HAP-1 (cell line): ENCODE results near the gene HIF1AN.

ENCODE experiments used
- DNase-seq, 2 experiments: peaks; one replicate each; pipeline ENCODE4 v3.0.0-alpha.2; 2016 to 2020; ENCODE audit warnings: low spot score in 2 of 2
- H3K27me3 ChIP-seq: fragments of 250-450 bp; sonication (Bioruptor Pico); 2 replicates; pipeline ENCODE4 v1.5.1; 2020; ENCODE audit warnings: low read depth, mild to moderate bottlenecking, moderate library complexity
- H3K36me3 ChIP-seq: fragments of 250-450 bp; sonication (Bioruptor Pico); replicated peaks from 2 replicates; pipeline ENCODE4 v1.5.1; 2020; ENCODE audit warnings: mild to moderate bottlenecking
- H3K4me1 ChIP-seq: fragments of 250-450 bp; sonication (Bioruptor Pico); 2 replicates; pipeline ENCODE4 v1.5.1; 2020; ENCODE audit warnings: mild to moderate bottlenecking
- H3K4me3 ChIP-seq: fragments of 250-450 bp; sonication (Bioruptor Pico); 2 replicates; pipeline ENCODE4 v1.5.1; 2020; ENCODE audit warnings: mild to moderate bottlenecking, moderate library complexity
- H3K9me3 ChIP-seq: fragments of 250-450 bp; sonication (Bioruptor Pico); 2 replicates; pipeline ENCODE4 v1.5.1; 2020; ENCODE audit warnings: mild to moderate bottlenecking, moderate library complexity
- in situ Hi-C: fragments of 300-500 bp; cut with MboI; formaldehyde crosslinking; loops from 3 replicates; pipeline ENCODE4 v1.14.3; 2020; ENCODE audit warnings: low sequenced_read_pairs, inconsistent platforms, mixed read lengths

Gene HIF1AN

DNA sequence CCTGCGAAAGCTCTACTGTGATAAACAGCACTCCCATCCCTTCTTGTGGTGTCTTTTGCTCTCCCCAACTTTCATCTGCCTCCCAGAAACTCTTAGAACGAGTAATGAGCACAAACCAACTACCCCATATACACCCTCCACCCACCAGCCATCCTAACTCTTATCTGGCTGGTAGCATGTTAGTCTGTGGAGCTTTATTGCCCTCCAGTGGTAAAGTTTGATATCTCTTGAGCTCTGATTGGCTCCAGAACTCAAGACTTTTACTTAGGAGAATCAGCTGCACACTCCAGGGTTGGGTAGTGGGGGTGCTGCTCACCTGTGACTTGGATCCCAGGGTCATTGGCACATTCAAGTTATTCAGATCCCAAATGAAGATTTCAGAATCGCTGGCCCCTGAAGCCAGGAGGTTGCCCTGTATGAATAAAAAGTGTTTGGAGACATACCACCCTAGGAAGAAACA, 27.0 kb upstream of the HIF1AN start:
- Histone ChIP-seq H3K9me3 (no peaks in the 10 kb centered on the region), H3K4me1 (peaks cover 7% of the 10 kb centered on the region), H3K4me3 (no peak overlapping the region), H3K36me3 (peaks cover 15% of the 10 kb centered on the region), H3K27me3 (no peaks in the 10 kb centered on the region)
- DNase-seq: peak; percentile 56 to 64
- in situ Hi-C loops: loop anchor here (5.0 to 10.0 kb wide), 2 partner anchors 76 to 164 kb away; partner anchors contain the start of gene SCD

DNA sequence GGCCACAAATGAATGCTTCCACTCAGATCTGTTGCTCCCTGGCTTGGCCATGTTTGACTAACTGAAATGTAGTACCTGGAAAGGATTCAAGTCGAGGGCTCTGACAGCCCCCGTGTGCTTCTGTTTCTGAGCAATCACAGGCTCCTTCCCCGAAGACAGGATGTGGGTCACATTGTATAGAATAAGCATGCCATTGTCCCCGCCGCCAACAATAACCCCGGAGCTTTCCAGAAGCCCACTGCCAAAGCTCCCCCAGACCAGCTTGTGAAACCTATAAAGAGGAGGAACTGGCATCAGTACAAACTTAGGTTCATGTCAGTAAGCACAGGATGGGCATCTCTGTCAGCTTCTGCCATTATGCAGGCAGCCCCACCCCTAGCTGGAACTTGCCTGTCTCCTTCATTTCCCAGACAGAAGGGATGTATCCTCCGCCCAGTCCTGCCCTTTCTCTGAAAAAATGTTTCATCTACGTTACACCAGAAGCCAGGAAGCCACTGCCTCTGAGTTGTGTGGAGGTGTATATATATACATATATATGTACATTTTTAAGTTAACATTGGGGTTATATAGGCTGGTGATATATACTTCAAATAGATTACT, 26.4 kb upstream of the HIF1AN start:
- H3K9me3 ChIP-seq: no peaks in the 10 kb centered on the region
- H3K27me3 ChIP-seq: no peaks in the 10 kb centered on the region
- H3K36me3 ChIP-seq: peaks cover 15% of the 10 kb centered on the region
- peaks cover 3% of the 10 kb centered on the region for H3K4me1 ChIP-seq
- DNase-seq: no peak
- no peak overlapping the region for H3K4me3 ChIP-seq
- in situ Hi-C loops: loop anchor here (5.0 to 10.0 kb wide), 2 partner anchors 77 to 165 kb away; partner anchors contain the start of gene SCD

DNA sequence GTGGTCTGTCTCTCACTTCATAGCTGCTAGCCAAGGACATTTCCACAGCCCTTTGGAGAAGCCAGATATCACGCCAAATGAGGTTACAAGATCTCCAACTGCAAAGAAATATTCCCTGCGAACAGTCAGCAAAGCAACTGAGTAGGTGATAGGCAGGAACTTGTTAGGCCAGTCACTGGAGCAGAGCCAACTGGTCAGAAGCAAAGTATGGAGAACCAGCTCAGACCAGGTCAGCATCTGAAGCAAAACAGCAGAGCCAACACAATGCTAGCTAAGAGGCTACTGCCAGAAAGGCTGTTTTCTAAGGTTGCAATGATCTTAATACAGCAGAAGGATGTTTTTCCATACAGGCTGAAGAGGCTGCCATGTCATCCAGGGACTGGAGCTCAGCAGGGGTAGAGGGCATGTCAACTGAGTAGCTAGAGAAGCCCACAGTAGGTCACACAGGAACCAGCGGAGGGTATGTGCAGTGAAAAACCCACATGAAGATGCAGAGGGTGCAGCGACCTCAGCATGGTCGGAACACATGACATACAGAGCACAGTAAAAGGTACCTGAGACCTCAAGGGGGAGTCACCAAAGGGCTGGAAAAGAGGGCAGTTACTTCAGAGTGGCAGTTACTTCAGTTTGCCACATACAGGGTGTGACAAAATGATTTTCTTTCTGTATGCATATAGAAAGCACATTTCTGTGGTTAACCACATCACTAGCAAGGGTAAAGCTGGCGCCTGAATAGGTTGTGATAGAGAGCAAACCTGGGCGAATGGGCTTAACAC, 25.0 kb upstream of the HIF1AN start:
- Histone ChIP-seq H3K4me3 (no peak overlapping the region), H3K27me3 (no peaks in the 10 kb centered on the region), H3K9me3 (no peaks in the 10 kb centered on the region), H3K4me1 (no peaks in the 10 kb centered on the region), H3K36me3 (peaks cover 12% of the 10 kb centered on the region)
- DNase-seq: no peak
- in situ Hi-C loops: no loop called here

DNA sequence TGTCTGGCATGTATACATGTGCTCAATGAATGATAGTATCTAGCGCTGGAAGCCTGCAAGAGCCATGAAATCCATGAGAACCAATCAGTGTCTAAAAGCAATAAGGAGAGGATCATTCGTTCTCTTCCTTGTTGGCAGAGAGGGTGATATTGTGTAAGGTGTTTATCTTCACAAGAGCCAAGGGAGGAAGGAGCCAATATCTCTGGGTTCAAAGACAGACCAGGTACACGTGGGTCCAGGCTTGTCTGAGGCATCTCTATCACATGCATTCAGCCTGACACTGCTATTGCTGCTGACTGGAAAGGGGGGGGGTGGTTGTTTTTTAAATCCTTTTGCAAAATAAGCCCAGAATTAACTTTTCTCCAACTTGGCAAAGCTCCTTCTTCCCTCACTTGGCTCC, 20.1 kb upstream of the HIF1AN start:
- no peak for DNase-seq
- no peaks in the 10 kb centered on the region for H3K9me3 ChIP-seq
- no peaks in the 10 kb centered on the region for H3K27me3 ChIP-seq
- peaks cover 3% of the 10 kb centered on the region; the same call in 1 of the 2 replicates for H3K36me3 ChIP-seq
- in situ Hi-C loops: no loop called here
- H3K4me1 ChIP-seq: no peaks in the 10 kb centered on the region
- no peak overlapping the region for H3K4me3 ChIP-seq

DNA sequence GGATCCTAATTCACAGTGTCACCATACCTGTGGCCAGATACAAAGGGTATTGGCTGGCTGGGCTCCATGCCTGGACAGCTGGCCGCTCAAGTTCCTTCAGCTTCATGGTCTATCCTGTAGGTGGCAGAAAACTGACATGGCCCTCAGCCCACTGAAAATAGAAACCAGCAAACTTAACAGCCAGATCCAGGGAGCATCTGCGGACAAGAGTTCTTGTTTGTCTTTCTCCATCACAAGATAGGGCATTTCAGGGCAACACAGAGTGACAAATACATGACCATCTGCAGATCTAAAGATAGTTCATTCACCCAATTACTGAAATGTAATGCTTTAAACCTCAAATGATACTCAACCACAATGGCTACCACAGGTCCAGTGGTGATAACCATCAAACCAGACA, 18.9 kb upstream of the HIF1AN start:
- Histone ChIP-seq H3K4me3 (no peak overlapping the region), H3K4me1 (no peaks in the 10 kb centered on the region), H3K36me3 (peaks cover 3% of the 10 kb centered on the region; the same call in 1 of the 2 replicates), H3K27me3 (no peaks in the 10 kb centered on the region), H3K9me3 (no peaks in the 10 kb centered on the region)
- no peak for DNase-seq
- in situ Hi-C loops: no loop called here

DNA sequence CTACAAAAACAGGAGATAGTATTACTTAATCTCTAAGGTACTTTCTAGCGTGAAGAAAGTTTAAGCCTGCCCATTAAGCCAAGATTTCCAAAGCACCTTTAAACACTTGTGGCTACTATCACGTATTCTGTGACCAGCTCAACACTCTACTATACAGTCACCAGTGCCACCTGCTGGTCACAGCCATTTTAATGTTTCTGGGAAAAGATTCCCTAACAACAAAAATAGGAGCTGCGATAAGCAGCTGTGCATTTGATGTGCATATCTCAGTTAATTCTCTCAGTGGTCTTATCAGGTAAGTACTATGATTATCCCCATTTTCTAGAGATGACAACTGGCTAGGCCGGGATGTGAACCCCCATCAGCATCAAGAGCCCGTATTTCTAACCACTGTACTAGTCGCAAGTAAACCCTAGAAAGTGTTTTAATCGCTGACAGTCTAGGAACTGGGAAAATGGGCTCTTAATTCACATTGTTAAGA, 16.9 kb upstream of the HIF1AN start:
- Histone ChIP-seq H3K36me3 (peaks cover 12% of the 10 kb centered on the region; the same call in 1 of the 2 replicates), H3K27me3 (no peaks in the 10 kb centered on the region), H3K9me3 (no peaks in the 10 kb centered on the region), H3K4me1 (no peaks in the 10 kb centered on the region), H3K4me3 (no peak overlapping the region)
- DNase-seq: peak; percentile 45 to 81
- in situ Hi-C loops: no loop called here

DNA sequence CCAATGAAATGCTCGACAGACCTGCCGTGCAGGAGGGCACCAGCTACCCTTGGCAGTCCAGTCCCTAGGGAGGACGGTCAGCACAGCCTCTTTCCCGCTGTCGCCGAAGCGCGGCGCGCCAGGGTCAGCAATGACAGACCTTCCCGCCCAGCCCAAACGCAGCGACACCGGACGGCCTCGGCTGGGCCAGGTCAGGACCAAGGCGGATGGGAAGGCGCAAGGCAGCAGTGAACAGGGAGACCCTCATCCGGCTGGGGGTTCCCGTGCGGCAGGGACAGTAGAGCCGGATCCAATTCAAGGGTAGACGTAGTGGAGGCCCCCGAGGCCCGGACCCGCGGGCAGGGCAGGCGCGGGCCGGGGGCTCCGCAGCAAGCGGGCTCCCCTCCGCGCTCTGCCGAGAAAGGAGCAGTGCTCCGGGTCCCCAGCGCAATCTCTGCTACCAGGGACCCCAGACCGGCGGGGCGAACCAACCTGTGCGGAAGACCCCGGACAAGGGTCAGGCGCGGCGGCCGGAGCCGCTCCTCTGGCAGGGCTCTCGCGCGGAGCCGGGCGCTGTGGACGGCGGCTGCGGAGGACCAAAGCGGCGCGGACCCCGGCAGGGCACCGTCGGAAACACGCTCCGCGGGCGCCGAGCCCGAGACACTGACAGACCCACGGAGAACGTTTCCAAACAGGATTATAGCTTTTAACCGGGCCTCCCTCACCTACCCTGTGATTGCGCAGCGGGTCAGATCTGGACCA, 16.3 kb upstream of the HIF1AN start, which contains the start of gene SEC31B:
Gene SEC31B (minus strand): TSS at position 551 of the 741 bp plus-strand sequence. CDS start 2,909 bp downstream, outside the sequence.
- in situ Hi-C loops: no loop called here
- Histone ChIP-seq H3K4me1 (no peaks in the 10 kb centered on the region), H3K36me3 (peaks cover 19% of the 10 kb centered on the region), H3K9me3 (no peaks in the 10 kb centered on the region), H3K4me3 (no peak within 1 kb of the TSS), H3K27me3 (no peaks in the 10 kb centered on the region)
- DNase-seq: no peak

DNA sequence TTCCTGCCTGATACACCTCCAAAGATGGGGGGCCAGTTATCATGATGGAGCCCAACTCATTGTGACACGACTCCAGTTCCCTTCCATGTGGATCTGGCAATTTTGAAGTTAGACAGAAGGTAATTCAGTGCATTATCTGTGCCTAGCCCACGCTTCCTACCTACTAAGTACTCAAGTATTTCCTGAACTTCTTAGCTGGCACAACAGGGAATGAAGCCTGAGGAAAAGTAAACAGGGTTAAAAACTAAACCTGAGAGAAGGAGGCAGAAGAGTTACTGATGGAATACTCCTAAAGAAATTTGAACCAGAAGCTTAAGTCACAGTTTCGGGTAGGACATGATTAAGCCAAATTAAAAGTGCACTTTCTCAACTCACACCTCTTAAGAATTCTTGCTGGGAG, 14.9 kb upstream of the HIF1AN start:
- Histone ChIP-seq H3K27me3 (no peaks in the 10 kb centered on the region), H3K9me3 (no peaks in the 10 kb centered on the region), H3K4me1 (no peaks in the 10 kb centered on the region), H3K36me3 (peaks cover 23% of the 10 kb centered on the region), H3K4me3 (no peak overlapping the region)
- in situ Hi-C loops: no loop called here
- no peak for DNase-seq

DNA sequence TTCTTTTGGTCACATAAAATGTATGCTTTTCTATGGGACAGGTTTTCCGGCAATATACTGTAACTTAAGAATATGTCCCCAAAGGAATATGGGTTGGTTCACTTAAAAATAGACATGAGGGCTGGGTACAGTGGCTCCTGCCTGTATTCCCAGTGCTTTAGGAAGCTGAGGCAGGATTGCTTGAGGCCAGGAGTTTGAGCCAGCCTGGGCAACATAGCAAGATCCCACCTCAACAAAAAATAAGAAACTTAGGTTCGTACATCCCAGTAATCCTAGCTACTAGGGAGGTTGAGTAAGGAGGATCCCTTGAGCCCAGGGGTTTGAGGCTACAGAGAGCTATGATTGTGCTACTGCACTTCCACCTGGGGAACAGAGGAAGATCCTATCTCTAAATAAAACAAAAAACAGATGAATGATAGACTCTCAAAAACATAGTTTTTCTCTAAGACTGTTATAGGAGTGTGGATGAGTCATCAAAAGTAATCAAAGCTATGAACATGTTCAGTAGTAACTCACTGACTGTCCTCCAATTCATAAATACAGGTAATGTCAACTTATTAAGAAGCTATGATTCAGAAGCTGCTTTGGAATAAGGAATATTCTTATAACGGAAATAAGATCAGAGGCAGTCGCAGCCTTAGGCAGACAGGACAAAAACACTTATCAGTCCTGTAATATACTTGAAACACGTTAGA, 13.5 kb upstream of the HIF1AN start:
- H3K27me3 ChIP-seq: no peaks in the 10 kb centered on the region
- in situ Hi-C loops: no loop called here
- H3K36me3 ChIP-seq: peaks cover 38% of the 10 kb centered on the region
- no peak for DNase-seq
- no peaks in the 10 kb centered on the region for H3K9me3 ChIP-seq
- no peaks in the 10 kb centered on the region for H3K4me1 ChIP-seq
- no peak overlapping the region for H3K4me3 ChIP-seq

DNA sequence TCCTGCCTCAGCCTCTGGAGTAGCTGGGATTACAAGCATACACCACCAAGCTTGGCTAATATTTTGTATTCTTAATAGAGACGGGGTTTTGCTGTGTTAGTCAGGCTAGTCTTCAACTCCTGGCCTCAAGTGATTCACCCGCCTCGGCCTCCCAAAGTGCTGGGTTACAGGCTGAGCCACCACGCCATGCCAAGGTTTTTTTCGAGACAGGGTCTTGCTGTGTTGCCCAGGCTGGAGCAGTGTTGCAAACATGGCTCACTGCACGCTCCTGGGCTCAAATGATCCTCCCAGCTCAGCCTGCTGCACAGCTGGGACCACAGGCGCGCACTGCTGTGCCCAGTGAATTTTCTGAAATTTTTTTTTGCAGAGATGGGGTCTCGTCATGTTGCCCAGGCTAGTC, 12.8 kb upstream of the HIF1AN start:
- H3K4me1 ChIP-seq: no peaks in the 10 kb centered on the region
- no peak for DNase-seq
- H3K4me3 ChIP-seq: no peak overlapping the region
- peaks cover 41% of the 10 kb centered on the region for H3K36me3 ChIP-seq
- H3K27me3 ChIP-seq: no peaks in the 10 kb centered on the region
- no peaks in the 10 kb centered on the region for H3K9me3 ChIP-seq
- in situ Hi-C loops: no loop called here

DNA sequence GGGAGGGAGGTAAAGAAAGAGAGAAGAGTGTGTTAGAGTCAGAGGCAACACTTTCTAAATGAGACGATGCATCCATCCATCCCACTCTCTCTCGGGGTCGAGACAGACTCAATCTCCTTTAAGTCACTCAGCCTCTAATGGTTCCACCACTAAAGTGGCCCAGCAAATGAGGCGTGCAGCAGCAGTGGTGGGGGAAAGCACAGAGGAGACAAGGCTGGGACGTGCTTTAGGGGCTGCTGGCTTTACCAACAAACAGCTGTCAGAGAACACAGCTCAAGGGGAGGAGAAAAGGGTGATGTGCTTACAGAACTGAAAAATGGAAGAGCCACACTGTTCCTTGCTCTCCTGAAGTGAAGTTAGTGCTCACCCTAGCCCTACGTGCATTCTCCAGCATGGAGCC, 11.5 kb upstream of the HIF1AN start:
- peaks cover 41% of the 10 kb centered on the region for H3K36me3 ChIP-seq
- no peak overlapping the region for H3K4me3 ChIP-seq
- peaks cover 7% of the 10 kb centered on the region for H3K4me1 ChIP-seq
- in situ Hi-C loops: no loop called here
- no peak for DNase-seq
- no peaks in the 10 kb centered on the region for H3K9me3 ChIP-seq
- H3K27me3 ChIP-seq: no peaks in the 10 kb centered on the region

DNA sequence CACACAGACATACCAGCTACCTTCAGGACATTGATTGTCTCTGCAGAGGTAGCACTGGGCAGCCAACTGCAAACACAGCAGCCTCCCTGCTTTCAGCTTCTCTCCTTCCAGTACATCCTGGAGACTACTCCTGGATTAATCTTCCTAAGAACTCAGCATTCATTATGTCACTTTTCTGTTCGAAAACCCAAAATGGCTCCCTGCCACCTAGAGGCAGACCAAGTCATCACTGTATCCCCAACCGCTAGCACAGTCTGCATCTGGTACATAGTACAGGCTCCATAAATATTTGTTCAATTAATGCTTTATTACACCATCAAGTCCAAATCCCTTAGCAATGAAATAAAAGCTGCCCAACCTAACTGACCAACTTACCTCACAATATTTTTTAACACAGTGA, 11.1 kb upstream of the HIF1AN start:
- H3K36me3 ChIP-seq: peaks cover 41% of the 10 kb centered on the region
- in situ Hi-C loops: no loop called here

DNA sequence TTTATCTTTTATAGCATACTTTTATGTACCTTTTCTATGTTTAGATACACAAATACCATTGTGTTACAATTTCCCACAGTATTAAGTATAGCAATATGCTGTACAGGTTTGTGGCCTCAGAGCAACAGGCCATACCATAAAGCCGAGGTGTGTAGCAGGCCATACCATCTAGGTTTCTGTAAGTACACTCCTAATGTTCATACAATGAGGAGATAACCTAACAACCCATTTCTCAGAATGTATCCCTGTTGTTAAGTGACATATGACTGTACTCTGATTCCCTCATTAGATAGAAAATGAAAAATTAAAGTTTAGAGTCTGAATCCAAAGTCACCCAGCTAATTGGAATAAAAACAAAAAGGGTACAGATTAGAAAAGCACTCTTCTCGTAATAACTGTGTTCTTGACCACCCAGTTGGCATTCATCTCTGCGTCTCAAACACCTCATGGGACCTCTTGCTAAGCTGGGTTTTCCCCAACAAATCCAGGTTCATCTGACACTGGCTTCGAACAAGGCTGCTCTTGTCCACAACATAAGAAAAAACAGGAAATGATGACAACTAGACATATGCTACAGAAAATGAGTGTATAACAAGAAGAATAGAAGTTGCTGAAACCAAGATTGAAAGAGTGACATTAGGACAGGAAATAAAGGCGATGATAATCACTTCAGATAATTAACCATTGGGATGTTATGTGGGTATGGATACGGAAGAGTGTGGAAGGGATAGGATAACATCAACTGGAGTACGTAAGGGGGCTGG, 7.4 kb upstream of the HIF1AN start:
- no peak for DNase-seq
- no peaks in the 10 kb centered on the region for H3K9me3 ChIP-seq
- H3K36me3 ChIP-seq: peaks cover 36% of the 10 kb centered on the region
- peak overlapping the region; percentile 80 for H3K4me3 ChIP-seq
- in situ Hi-C loops: no loop called here
- peaks cover 14% of the 10 kb centered on the region for H3K4me1 ChIP-seq
- no peaks in the 10 kb centered on the region for H3K27me3 ChIP-seq

More for the DNA sequence above, 11.1 kb upstream of the HIF1AN start:
- Histone ChIP-seq H3K4me3 (no peak overlapping the region), H3K4me1 (peaks cover 7% of the 10 kb centered on the region), H3K9me3 (no peaks in the 10 kb centered on the region), H3K27me3 (no peaks in the 10 kb centered on the region)
- no peak for DNase-seq
